Activated naive CD4-positive, alpha-beta T cell treated with Interleukin-2 at 50 U/mL for 16 hours (primary cell): Measurements from ENCODE around the gene PLEKHA1.

Source experiments
- DNase-seq: peaks from one replicate; pipeline ENCODE4 v3.0.0-alpha.2; 2020

PLEKHA1 gene

DNA sequence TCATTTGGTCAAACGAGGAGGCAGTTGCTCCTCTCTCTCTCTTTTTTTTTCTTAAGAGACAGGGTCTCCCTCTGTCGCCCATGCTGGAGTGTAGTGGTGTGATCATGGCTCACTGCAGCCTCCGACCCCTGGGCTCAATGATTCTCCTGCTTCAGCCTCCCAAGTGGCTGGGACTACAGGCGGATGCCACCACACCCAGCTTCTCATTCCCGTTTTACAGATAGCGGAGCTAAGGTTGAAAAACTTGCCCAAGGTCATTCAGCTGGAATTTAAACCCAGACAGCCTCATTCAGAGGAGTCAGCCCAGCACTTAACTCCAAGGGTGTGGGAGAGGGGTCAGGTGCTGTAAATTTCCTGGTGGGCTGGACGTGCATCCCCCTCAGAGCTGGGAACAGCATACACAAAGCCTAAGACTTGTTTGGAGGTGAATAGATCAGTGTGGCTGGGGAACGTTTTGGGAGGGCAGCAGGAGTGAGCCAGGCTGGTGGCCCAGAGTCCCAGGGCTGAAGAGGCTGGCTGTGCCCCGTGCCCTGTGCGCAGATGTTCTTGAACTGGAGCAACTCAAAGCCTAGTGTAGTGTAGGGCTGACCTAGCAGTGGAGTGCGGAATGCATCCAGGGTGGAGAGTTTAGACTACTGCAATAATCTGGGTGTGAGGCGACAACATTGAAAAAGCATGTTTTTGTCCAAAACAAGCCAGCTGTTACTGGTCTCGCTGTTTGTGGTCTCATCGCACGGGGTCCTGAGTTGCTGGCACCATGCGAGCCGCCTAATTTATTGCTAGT lies 89.2 kb downstream of the PLEKHA1 start:
- DNase-seq, result no peak

DNA sequence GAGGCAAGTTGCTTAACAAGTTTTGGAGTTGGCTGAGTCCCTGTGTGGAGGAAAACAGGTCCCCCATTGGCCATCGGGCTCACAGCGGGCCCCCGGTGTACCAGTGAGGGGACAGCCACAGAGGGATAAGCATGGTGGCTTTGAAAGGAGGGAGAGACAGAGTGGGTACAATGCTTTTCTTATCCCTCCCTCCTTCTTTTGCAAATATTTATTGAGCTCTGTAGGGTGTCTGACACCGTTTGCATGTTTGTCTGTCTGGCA lies 89.7 kb downstream of the PLEKHA1 start:
- DNase-seq, result no peak

DNA sequence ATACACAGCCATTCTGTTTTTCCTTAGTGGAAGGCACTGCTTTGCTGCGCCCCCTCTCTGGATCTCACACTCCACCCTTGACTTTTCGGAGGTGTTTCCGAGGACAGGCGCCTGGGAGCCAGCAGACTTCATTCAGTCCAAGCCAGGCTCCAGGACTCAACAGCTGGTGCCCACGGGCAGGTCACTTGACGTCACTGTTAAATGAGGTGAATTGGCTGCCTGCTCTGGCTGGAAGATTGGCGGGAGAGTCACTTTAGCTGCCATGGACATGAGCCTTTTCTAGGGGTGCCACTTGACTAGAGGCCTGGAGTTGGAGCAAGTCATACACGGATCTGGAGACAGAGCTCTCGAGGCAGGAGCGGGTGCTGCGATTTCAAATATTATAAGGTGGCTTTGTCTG lies 90.1 kb downstream of the PLEKHA1 start:
- DNase-seq, result no peak

DNA sequence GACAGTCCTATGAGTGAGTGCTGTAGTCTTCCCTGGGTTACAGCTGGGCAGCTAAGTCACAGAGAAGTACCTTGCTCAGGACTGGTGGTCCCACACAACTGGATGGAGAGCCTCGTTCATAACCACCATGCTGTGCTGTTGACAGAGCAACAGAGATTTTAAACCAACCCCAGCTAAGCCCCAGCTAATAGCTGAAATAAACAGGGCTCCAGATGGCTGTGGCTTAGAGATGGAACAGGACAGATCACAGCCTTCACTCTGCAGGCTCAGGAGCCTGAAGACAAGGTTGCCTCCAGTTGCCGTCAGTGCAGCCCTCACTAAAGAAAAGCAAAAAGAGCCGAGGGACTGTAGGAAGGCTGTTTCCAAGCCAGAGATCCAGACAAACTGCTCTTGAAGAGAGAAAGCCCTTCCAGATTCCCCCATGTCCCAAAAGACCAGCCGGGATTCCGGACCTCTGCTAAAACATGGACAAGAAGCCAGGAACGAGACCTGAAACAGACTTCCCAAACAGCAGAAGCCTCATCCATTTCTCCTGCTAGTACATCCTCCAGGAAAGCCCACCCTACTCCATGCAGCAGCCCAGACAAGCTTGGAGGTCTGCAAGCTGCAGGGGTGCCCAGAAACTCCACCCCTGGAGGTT lies 91.0 kb downstream of the PLEKHA1 start:
- no peak for DNase-seq

DNA sequence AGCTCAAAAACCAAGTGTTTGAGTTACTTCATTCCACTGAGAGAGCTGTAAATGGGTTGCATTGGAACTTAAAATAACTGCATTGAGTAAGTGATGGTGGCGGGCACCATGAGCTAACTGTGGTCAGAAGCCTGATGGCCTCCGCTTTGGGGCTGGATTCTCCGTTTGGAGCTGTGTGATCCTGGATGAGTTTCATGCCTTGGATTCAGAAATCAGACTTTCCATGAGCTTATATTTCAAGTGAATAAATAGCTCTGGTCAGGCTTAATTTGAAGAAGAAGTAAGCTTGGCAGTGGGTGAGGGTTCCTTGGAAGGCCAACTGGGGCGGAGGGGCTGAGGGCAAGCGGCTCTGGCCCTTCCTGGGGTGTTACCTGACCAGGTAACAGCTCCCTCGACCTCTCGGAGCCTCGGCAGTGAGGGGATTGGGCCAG lies 92.5 kb downstream of the PLEKHA1 start:
- no peak for DNase-seq

DNA sequence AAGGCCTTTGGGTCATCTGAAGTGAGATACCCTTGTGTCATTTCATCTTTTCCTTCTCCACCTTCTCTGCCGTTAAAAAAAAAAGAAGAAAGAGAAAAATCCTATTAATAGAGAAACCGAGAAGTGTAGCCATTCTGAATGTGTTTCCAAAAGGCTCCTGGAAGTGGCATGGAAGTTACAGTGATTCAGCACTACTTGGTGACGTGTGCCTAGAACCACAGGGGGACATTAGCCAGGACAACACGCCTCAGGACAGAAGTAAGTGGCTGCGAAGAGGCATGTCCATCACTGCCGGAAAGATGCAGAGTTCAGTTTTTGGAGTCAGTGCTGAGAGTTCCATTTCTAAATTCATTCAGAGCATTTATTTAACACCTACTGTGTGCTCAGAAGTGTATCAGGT lies 93.2 kb downstream of the PLEKHA1 start:
- DNase-seq, result no peak

DNA sequence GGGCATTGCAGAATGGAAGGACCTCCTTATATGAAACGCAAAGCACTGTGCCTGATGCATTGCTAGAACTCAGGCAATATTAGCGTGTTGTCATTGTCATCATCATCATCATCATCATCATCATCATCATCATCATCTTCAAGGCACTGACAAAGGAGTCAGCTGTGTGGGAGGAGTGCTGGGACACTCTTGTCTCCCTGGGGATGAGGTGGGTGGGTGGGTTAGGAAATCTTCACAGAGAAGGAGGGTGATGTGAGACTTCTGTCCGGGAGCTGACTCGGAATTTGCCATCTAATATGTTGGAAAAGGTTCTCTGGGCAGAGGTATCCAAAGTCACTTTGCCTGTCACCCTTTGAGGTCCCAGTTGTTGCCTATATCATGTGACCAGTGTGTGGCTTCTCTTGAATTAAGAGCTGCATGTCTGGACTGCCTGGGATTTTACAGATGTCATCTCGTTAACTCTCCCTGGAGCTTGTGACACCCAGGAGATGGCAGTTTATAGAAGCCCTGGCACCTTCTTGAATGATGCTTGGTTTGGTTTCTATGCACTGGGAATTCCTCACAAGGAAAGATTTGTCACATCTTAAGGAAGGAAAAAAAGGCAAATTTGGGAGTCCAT lies 93.9 kb downstream of the PLEKHA1 start:
- DNase-seq, result no peak

DNA sequence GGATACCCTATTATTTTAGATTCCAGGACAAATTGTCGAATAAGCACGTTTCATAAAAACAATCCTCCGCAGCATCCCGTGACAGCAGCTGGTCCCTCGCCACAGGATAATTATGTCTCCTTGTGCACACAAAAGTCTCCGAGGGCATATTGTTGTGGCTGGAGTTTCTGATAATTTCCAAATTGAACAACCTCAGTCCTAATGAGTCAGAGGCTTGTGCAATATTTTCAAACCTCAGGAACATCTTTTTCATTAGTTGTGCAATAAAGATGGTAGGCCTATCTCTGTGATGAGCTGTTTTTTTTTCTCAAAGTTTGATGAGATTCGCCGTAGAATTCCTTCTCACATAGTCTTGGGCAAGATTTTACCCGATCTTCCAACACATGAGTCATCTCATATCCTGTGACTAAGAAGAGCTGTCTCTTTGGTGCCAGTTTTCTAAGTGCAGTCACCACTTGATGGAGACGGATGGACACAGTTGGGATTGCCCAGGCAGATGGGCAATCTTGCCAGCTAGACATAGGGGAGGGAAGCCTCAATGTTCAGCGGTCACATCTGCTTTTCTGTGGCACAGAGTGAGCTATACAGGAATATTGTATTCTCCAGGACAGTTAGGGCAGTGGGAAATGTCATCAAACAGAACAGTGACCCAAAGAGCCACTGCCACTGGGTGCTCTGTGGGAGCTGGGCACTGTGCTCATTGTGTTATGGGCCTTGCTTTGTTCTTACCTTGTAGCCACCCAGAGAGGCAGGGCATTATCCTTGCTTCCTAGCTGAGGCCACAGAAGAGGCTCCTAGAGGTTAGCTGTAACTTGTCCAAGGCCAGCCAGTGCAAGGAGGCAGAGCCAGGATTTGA lies 94.6 kb downstream of the PLEKHA1 start:
- no peak for DNase-seq

DNA sequence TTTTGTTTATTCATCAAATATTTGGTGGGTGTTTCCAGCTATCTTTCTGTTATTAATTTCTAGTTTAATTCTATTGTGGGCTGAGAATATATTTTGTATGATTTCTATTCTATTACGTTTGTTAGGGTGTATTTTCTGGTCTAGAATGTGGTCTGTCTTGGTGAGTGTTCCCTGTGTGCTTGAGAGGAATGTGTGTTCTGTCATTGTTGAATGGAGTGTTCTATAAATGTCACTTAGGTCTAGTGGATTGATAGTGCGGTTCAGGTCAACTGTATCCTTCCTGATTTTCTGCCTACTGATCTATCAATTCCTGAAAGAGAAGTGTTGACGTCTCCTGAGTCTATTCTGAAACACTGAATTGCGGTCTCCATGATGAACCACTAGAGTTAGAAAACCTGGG lies 95.3 kb downstream of the PLEKHA1 start:
- DNase-seq, result no peak

DNA sequence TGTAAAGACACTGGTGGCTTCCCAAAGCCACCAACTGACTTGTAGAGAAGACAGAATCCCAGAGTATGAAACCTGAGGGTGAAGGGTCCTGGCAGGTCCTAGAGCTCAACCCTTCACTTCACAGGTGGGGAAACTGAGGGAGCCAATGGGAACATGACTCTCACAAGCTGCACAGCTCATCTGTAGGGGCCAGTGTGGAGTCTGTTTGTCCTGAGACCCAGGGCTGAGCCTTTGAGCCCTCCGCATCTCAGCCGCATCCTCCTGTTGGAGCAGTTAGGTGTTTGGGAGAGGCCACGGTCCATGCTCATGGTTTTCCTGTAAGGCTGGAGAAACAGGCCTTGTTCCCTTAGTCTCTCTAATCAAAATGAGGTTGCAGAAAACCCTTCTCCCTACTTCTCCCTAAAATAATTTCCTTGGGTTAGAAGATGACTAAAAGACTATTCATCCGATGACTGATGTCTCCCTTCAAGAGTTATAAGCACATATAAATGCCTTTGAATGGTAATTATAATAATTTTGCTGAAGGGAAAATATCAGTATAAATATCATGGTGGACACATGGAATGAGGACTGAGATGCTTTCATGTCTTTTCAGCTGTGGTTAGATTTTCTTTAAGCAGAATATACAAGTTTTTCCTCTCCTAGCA lies 97.1 kb downstream of the PLEKHA1 start:
- DNase-seq, result no peak

DNA sequence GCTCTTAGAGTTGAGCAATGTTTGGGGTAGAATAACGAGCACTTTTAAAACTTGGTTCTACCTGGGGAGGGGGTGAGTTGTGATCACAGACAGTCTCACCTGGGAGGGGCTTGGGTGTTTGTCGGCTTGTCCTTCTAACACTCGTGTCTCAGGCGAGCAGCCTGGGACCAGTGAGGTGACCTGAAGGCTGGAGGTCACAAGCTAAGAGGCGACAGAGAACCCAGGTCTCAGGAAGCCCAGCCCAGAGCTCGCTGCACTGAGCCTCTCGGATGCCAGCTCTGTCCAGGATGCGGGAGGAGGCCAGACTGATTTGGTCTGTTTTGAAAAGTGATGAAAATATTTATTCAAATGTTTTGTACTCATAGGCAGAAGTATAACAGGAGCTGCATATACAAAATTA lies 98.6 kb downstream of the PLEKHA1 start:
- DNase-seq, result no peak

DNA sequence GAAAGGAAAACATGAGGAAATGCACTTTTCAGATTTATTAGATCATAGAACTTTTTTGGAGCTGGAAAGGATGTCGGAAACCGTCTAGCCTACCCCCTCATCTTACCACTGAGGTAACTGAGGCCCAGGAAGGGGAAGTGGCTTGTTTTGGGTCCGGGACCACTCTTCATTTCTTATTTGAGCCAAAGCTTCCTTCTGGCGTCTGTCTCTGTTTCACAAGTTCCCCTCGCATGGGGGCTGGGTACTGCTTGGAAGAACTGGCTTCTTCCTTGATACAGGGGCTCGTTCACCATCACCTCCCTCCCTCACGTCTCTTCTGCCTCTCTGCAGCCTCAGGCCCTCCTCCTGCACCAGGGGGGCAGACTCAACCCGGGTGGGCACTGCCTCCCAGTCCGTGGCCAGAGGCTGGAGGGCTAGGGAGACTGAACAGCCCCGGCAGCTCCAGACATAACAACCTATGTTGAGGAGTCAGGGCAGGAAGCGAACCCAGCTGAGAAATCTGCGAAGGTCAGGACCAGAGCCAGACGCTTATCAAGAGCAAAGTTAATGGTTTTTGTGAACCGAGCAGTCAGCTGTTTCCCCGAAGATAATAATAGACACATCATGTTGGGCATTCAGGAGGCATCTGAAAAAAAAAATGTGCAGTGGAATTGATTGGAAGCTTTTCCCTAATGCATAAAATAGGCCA lies 99.8 kb downstream of the PLEKHA1 start:
- no peak for DNase-seq

DNA sequence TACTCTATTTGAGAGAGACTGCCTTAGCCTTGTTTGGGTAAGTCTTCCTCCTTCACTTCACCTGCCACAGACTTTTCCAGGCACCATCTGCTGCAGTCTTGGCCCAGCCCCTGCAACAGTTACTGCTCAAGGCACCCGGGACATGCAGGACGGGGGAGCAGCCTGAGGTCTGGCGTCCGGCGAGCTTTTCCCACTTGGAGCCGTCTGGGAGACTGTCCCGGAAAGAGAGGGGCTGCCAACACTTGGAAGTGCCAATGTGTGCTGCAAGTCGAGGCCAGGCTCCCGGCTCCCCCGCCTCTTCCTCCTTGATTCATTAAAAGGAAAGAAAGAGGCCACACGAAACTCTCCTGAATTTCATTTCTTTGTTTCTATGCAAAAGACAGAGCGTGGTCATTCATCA lies 100.6 kb downstream of the PLEKHA1 start:
- DNase-seq, result no peak

DNA sequence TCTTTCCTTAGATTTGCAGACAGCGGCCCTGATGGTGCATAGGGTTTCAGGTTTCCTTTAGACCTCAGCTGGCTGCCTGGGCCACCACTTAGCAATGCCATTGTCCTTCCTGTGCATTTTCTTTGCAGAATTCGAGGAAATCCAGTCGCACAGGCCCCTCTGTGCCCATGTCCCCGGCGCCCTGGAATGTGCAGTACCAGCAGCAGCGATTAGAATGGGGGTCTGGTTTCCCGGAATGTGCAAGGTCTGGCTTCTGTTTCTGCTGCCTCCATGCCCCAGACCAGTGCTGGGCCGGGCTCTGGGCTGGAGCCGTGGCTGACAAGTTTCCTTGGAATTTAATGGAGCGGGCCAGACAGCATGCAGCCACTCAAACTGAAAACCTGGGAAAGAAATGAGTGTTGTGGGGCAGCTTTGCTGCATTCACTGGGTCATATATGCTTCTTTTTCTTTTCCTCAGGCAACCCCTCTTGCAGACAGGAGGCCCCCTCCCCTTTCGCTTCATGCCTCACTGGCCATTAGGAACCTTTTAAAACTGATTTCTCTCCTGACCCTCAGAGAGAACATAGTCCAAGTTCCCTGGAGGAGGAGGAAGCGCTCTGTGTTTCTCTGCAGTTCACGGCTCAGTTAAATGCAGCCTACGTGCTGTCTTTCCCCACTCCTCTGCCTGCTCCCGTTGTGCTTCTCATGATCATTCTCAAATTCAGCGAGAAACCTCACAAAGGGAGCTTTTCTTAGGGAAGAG lies 101.3 kb downstream of the PLEKHA1 start:
- DNase-seq, result no peak

DNA sequence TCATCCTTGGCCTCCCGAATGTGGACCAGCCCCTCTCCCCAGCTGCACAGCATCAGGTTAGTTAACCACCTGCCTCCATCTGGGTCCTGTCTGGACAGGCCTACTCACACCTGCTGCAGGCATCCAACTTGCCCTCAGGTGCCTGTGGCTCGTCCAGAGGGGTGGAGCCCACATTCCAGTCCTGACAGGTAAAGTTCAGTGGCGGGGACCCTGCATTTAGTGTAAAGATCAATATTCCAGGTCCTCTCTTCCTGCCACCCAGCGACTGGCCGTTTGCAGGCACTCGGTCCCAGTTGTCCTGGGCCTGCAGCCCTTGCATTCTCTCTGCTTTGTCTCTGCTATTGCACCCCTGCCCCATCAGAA lies 101.8 kb downstream of the PLEKHA1 start:
- DNase-seq, result no peak

DNA sequence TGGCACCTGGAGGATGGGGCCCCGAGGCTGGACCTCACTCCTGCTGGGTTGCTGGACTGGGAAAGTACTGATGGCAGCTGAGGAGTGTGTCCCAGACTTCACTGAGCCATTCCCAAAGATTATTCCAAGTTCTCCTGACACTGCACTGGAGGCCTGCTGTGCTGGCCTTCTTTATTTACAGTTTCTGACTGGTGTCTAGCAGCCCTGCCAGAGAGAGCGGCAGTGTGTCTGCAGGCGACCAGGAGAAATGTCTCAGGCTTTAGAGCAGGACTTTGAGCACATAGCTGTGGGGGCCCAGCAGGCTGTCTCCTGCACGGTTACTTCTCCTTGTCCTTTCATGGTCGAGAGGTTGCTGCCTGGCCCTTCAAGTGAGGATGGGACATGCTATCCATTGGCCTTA lies 102.9 kb downstream of the PLEKHA1 start:
- no peak for DNase-seq

DNA sequence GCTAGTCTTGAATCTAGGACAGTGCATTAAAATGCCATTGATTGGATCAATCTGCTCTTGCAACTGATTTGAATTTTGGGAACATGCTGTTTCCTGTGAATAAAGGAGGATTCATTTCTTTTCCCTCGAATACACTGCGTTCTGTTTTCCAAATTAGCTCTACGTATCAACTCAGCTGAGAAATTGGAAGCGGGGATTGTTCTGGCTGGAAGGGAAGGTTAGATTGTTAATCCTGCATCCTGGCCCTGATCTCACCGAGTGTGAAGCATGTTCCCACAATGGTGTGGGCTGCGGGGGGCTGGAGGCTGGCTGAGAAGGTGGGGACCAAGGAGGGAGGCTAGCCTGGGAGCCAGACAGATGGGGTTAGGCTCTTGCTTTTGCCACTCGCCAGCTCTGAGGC lies 104.5 kb downstream of the PLEKHA1 start:
- DNase-seq, result no peak

DNA sequence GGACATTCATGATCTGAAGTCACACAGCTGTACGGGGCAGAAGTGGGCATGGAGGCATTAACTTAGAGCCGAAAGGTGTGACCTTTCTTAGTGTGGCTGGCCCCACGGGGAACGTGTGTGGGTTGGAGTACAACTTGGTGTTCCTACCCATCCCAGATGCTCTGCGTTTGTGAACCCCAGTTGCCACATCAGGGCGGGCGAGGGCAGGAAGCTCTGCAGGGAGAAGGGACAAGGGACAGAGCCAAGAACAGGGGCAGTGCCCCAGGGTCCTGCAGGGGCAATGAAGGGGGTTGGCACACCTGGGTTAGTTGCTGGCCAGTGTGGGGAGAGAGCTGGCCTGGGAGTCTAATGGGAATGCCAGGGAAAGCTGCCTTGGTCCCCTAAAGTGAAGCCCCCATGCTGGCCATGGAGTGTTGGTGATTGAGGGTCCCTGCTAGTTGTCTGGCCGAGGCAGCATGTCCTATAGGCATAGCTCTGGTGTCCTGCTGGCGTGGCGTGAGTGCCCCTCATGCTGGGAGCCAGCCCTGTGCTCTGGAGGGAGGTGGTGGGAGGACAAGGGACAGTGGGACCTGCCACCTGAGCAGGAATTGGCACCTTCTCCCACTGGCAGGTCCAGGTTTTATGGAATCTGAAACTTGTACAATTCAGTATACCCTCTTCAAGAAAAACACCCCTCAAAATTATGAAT lies 105.8 kb downstream of the PLEKHA1 start:
- DNase-seq, result no peak

DNA sequence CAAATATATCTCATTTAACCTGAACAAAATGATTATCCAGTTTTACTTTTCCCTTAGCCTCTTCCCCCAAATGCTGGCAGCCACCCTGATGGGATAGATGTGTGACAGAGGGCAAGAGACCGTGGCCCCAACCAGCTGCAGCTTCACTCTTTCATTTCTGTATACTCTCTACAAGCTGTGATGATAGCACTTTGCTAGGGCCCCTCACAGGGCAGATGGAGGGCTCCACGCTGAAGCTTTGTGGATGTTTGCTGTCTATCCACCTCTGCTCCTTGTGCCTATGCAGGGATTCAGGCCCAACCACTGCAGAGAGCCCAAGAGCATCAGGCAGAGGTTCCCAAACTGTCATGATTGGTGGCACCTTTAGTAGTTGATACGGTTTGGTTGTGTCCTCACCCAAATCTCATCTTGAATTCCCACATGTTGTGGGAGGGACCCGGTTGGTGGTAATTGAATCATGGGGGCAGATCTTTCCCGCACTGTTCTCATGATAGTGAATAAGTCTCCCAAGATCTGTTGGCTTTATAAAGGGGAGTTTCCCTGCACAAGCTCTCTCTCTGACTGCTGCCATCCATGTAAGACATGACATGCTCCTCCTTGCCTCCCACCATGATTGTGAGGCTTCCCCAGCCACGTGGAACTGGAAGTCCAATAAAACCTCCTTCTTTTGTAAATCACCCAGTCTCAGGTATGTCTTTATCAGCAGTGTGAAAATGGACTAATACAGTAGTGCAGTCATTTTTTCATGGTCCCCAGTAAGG lies 107.0 kb downstream of the PLEKHA1 start:
- DNase-seq, result no peak
